Activated CD8-positive, alpha-beta memory T cell treated with anti-CD3 and anti-CD28 coated beads, Interleukin-2, amount 50 U/mL, for 1 hour (primary cell): ENCODE data around the gene ANKRD60.

Experiments
- DNase-seq: peaks from one replicate; pipeline ENCODE4 v3.0.0-alpha.2; 2020; ENCODE audit errors: extremely low read depth

ANKRD60 gene

GRCh38 chr20:58244517-58245030 is 16.1 kb upstream of the ANKRD60 start:
- no peak for DNase-seq

GRCh38 chr20:58243653-58244410 is 15.4 kb upstream of the ANKRD60 start:
- no peak for DNase-seq

GRCh38 chr20:58242824-58243223 is 14.4 kb upstream of the ANKRD60 start:
- no peak for DNase-seq

GRCh38 chr20:58241766-58242465 is 13.5 kb upstream of the ANKRD60 start:
- DNase-seq = no peak

GRCh38 chr20:58240471-58240870 is 12.0 kb upstream of the ANKRD60 start:
- no peak for DNase-seq

- no peak for DNase-seq
Measured at GRCh38 chr20:58239216-58239615, 10.8 kb upstream of the ANKRD60 start.

GRCh38 chr20:58238490-58238889 is 10.0 kb upstream of the ANKRD60 start:
- DNase-seq = no peak

GRCh38 chr20:58237318-58238132 is 9.1 kb upstream of the ANKRD60 start:
- DNase-seq = no peak

GRCh38 chr20:58236612-58237317 is 8.3 kb upstream of the ANKRD60 start:
- DNase-seq = peak; percentile 62

GRCh38 chr20:58235010-58235409 is 6.6 kb upstream of the ANKRD60 start:
- no peak for DNase-seq

GRCh38 chr20:58233881-58234528 is 5.6 kb upstream of the ANKRD60 start:
- no peak for DNase-seq

GRCh38 chr20:58233393-58233792 is 4.9 kb upstream of the ANKRD60 start:
- DNase-seq = no peak

- DNase-seq = no peak
Measured at GRCh38 chr20:58231683-58232082, 3.2 kb upstream of the ANKRD60 start.

GRCh38 chr20:58229198-58229798 is 845 bp upstream of the ANKRD60 start:
- no peak for DNase-seq

GRCh38 chr20:58228103-58228483 is 360 bp downstream of the ANKRD60 start:
- DNase-seq = no peak

- DNase-seq = no peak
Measured at GRCh38 chr20:58227391-58228102, 906 bp downstream of the ANKRD60 start.

- no peak for DNase-seq
Measured at GRCh38 chr20:58225452-58226200, 2.8 kb downstream of the ANKRD60 start.

- DNase-seq = no peak
Measured at GRCh38 chr20:58224974-58225373, 3.5 kb downstream of the ANKRD60 start.

GRCh38 chr20:58224097-58224496 is 4.4 kb downstream of the ANKRD60 start:
- no peak for DNase-seq
